Calu3 (cell line): ENCODE results near the gene PLEKHD1. TPM values are rescaled to one million over a fixed set of nuclear protein-coding genes. Genes with fewer than 3 reads are reported as not detected.
A peak's percentile ranks its signal among the peaks of the same experiment; 100 is the strongest.

ENCODE experiments used
- BruUV-seq: library from RNA; stranded (reverse); fragments of 400-500 nt; replicated peaks from 2 replicates; lab custom pipeline; 2021; lab: Mats Ljungman, UMichigan
- CTCF ChIA-PET: fragments of 300-600 bp; sonication (Branson Sonifier 250); formaldehyde crosslinking; loops from one replicate; lab custom pipeline; 2022; ENCODE audit warnings: antibody characterized with exemption; lab: Charles Lee
- DNase-seq: peaks from one replicate; pipeline ENCODE4 v3.0.0; 2022
- H3K27ac Mint-ChIP-seq: one replicate; pipeline ENCODE4 v1.8.0; 2022; ENCODE audit warnings: mixed read lengths; ENCODE audit not compliant: unreplicated experiment
- H3K27me3 Mint-ChIP-seq: one replicate; pipeline ENCODE4 v1.8.0; 2022; ENCODE audit warnings: mixed read lengths; ENCODE audit not compliant: unreplicated experiment
- H3K36me3 Mint-ChIP-seq: one replicate; pipeline ENCODE4 v1.8.0; 2022; ENCODE audit warnings: mild to moderate bottlenecking, moderate library complexity, mixed read lengths; ENCODE audit not compliant: insufficient read depth, unreplicated experiment
- H3K4me1 Mint-ChIP-seq: one replicate; pipeline ENCODE4 v1.8.0; 2022; ENCODE audit warnings: mild to moderate bottlenecking, low read depth, mixed read lengths; ENCODE audit not compliant: unreplicated experiment
- H3K4me3 Mint-ChIP-seq: one replicate; pipeline ENCODE4 v1.8.0; 2022; ENCODE audit warnings: mild to moderate bottlenecking, low read depth, moderate library complexity, mixed read lengths; ENCODE audit not compliant: unreplicated experiment
- H3K9me3 Mint-ChIP-seq: one replicate; pipeline ENCODE4 v1.8.0; 2022; ENCODE audit warnings: low read depth, mixed read lengths; ENCODE audit not compliant: unreplicated experiment
- intact Hi-C: fragments of 100-400 bp; cut with micrococcal nuclease; formaldehyde crosslinking; loops from one replicate; pipeline ENCODE4 v1.10.0; 2022; ENCODE audit not compliant: unreplicated experiment
- total RNA-seq: library from RNA; stranded (reverse); gene quantifications from 2 replicates; pipeline ENCODE4 v1.2.3, GENCODE V29; 2022
- TF ChIP-seq, protein P1 (sequence below): fragments of 200-600 bp; IDR thresholded peaks from one replicate; pipeline ENCODE4 v1.8.0; 2022; ENCODE audit warnings: antibody characterized with exemption; ENCODE audit not compliant: unreplicated experiment

Gene PLEKHD1
- total RNA-seq, 1 experiment from 2014 or later: 0.73 TPM

DNA sequence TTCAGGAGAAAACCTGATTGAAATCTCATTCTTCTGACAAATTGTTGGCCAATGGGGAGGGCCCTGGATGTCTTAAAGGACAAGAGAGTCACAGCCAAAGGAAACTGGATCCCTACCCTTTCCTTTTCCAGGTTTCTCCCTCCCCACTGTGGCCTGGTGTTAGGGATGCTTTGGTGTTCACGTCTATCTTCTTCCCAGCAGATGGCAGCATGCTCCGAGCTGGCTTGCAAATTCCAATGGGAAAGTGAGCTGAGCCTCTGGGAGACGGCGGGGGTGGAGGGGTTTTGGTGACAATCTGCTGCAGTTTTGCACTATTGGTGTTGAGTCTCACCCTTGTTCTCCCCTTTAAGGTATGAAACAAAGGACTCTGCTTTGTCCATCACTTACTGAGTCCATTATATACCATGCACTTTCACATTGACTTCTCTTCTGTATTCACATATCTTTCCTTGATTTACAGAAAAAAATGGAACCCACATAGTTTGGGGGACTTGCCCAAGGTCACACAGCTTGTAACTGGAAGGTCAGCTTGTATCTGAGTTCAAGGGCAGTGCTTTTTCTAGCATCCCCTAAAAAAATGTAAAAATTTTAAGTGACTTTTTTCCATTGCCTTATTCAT, 50.8 kb downstream of the PLEKHD1 start:
- no peaks in the 10 kb centered on the region for H3K9me3 Mint-ChIP-seq
- intact Hi-C loops: loop anchor here (1.0 kb wide), 1 partner anchor 39 kb away; the partner anchor contains the start of gene CCDC177
- H3K36me3 Mint-ChIP-seq: no peaks in the 10 kb centered on the region
- no TSS peak for BruUV-seq
- no peak overlapping the region for H3K4me3 Mint-ChIP-seq
- CTCF ChIA-PET: interaction anchor here (0.6 to 1.4 kb wide), 10 partner anchors 11 to 345 kb away, joined by 3 to 7 read pairs (median 4); partner anchors contain the start of gene CCDC177
- no peak overlapping the region for H3K27ac Mint-ChIP-seq
- peak; percentile 52 for DNase-seq
- no peaks in the 10 kb centered on the region for H3K27me3 Mint-ChIP-seq
- peaks cover 12% of the 10 kb centered on the region for H3K4me1 Mint-ChIP-seq
- TF ChIP-seq, protein P1, sequence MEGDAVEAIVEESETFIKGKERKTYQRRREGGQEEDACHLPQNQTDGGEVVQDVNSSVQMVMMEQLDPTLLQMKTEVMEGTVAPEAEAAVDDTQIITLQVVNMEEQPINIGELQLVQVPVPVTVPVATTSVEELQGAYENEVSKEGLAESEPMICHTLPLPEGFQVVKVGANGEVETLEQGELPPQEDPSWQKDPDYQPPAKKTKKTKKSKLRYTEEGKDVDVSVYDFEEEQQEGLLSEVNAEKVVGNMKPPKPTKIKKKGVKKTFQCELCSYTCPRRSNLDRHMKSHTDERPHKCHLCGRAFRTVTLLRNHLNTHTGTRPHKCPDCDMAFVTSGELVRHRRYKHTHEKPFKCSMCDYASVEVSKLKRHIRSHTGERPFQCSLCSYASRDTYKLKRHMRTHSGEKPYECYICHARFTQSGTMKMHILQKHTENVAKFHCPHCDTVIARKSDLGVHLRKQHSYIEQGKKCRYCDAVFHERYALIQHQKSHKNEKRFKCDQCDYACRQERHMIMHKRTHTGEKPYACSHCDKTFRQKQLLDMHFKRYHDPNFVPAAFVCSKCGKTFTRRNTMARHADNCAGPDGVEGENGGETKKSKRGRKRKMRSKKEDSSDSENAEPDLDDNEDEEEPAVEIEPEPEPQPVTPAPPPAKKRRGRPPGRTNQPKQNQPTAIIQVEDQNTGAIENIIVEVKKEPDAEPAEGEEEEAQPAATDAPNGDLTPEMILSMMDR: peak; percentile 42

DNA sequence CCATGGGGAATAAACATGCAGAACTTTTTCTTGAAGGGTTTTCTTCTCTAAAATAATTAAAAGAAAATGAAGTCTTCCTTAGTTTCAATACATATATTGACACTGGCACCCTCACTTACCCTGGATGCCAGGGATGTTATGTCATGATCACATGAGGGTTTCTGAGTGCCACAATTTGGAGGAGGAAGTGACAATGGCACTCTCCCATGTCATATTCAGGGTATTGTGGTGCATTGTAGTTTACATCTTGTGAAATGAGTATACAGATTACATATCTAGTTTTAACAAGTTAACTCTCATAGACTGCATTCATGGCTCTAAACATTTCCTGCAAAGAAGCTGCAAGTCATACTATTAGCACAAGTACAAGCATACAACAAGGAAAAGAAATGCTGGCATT, 52.4 kb downstream of the PLEKHD1 start:
- no peaks in the 10 kb centered on the region for H3K36me3 Mint-ChIP-seq
- H3K27ac Mint-ChIP-seq: no peak overlapping the region
- no peak overlapping the region for H3K4me3 Mint-ChIP-seq
- no TSS peak for BruUV-seq
- no peak for DNase-seq
- no peaks in the 10 kb centered on the region for H3K9me3 Mint-ChIP-seq
- H3K4me1 Mint-ChIP-seq: peaks cover 5% of the 10 kb centered on the region
- CTCF ChIA-PET: interaction anchor here (1.2 kb wide), 1 partner anchor 37 kb away, joined by 3 read pairs; no protein-coding TSS in a partner anchor
- intact Hi-C loops: no loop called here
- no peaks in the 10 kb centered on the region for H3K27me3 Mint-ChIP-seq
- TF ChIP-seq, protein P1: no peak

DNA sequence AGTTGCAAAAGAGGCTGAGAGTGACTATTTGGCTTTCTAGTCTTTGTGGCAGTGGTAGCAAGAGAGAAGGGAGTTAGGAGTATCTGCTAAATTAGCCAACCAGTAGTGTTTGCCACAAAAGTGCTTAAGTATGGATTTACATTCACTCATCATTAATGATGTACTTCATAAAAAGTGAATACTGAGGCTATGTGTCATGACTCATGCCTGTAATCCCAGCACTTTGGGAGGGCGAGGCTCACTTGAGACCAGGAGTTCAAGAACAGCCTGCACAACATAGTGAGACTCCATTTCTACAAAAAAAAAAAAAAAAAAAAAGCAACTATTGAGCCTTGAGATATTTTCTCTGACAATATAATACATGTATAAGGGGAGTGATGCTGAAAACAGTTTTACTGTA, 53.4 kb downstream of the PLEKHD1 start:
- H3K4me1 Mint-ChIP-seq: no peaks in the 10 kb centered on the region
- CTCF ChIA-PET: no interaction called here
- no peaks in the 10 kb centered on the region for H3K9me3 Mint-ChIP-seq
- H3K27me3 Mint-ChIP-seq: no peaks in the 10 kb centered on the region
- intact Hi-C loops: no loop called here
- DNase-seq: no peak
- no peak overlapping the region for H3K27ac Mint-ChIP-seq
- TF ChIP-seq, protein P1: no peak
- no peaks in the 10 kb centered on the region for H3K36me3 Mint-ChIP-seq
- BruUV-seq: no TSS peak
- no peak overlapping the region for H3K4me3 Mint-ChIP-seq

DNA sequence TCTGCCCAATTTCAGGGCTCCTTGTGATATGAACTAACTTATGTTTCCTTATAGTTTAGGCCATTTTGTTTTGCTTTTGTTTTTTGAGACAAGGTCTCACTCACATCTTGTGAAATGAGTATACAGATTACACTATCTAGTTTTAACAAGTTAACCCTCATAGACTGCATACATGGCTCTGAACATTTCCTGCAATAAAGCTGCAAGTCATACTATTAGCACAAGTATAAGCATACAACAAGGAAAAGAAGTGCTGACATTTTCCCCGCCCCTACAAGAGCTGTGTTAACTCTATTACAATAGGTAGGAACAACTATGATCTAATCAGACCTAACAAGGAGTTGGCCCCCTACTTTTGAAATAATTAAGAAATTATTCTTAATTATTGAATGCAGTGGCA, 54.2 kb downstream of the PLEKHD1 start:
- BruUV-seq: no TSS peak

More for the DNA sequence above, 54.2 kb downstream of the PLEKHD1 start:
- no peaks in the 10 kb centered on the region for H3K9me3 Mint-ChIP-seq
- no peak for DNase-seq
- H3K36me3 Mint-ChIP-seq: peaks cover 5% of the 10 kb centered on the region
- H3K27me3 Mint-ChIP-seq: no peaks in the 10 kb centered on the region
- H3K4me1 Mint-ChIP-seq: no peaks in the 10 kb centered on the region
- CTCF ChIA-PET: no interaction called here
- TF ChIP-seq, protein P1: no peak
- intact Hi-C loops: no loop called here
- H3K4me3 Mint-ChIP-seq: no peak overlapping the region
- H3K27ac Mint-ChIP-seq: no peak overlapping the region
